GM19023 (cell line): ENCODE measurements around the gene MARCHF11.

ENCODE experiments used
- ATAC-seq: cut with Tn5 transposase; IDR thresholded peaks from one replicate; pipeline ENCODE4 v1.9.1; 2021; ENCODE audit warnings: mild to moderate bottlenecking, moderate library complexity; ENCODE audit not compliant: unreplicated experiment

Gene MARCHF11

DNA sequence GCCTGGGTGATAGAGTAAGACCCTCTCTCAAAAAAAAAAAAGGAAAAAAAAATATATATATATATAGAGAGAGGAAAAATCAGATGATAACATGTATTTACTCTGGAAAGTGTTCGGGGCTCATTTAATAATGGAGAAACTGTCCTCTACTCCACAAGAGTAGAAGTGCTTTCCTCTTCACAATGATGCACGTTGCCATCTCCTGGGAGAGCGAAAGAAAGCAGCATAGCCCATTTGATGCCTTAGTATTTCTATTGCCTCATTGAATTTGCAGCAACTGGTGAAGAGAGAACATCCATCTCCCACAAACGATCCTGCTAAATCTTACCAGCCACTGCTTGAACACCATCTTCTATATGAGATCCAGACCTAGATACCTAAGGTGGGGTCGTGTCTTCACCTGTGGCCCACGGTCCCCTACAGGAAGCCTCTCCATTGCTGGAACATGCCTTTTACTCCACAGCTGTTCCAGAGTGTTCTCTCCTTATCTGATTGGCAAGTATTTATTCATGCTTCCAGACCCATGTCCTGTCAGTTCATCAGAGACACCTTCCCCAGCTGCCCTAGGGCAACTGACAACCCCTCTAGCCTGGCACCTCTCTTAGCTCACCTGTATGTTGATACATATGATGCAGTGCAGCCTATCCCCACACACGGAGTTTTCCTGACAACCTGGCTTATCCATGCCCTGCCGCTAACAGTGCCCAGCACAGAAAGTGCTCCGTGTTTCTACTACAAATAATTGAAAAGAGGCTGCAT is 115.3 kb downstream of the MARCHF11 start:
- ATAC-seq, result no peak

DNA sequence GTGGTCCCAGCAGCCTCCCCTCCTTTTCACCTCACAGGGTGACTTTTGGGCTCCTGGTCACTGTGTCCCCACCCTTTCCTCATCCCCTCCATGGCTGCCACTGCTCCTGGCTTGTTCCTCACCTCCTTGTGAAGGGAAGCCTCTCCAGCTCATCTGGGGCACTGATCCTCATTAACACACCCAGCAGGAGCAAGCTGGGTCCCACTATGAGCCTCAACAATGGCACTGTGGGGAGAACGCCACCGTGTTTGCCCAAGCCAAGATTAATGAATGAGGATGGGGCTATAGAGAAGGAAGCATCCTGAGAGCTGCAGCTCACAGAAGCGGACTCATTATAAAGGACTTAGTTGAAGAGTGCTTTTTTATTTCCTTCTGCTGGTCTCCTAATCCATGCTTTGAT is 118.4 kb downstream of the MARCHF11 start:
- ATAC-seq, result no peak

- ATAC-seq, result no peak
Measured at GRCh38 chr5:16057277-16057676, 122.3 kb downstream of the MARCHF11 start.

GRCh38 chr5:16051246-16051755 is 128.3 kb downstream of the MARCHF11 start:
- no peak for ATAC-seq

DNA sequence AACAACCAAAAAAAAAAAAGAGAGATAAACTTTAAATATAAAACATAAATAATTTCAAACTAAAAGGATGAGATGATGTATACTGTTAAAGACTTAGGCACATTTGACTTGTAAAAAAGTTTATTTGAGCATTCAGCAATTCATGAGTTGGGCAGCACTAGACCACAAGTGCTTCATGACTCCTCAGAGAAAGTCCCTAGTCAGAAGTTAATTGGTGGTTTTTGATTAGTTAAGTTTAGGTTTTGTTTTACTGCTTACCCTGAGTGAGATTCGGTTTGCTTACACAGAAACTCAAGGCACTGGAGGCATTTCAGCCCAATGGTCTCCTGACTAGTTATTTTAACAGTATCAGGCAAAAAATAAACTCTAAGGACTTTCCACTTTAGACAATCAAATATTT is 129.2 kb downstream of the MARCHF11 start:
- ATAC-seq, result no peak

DNA sequence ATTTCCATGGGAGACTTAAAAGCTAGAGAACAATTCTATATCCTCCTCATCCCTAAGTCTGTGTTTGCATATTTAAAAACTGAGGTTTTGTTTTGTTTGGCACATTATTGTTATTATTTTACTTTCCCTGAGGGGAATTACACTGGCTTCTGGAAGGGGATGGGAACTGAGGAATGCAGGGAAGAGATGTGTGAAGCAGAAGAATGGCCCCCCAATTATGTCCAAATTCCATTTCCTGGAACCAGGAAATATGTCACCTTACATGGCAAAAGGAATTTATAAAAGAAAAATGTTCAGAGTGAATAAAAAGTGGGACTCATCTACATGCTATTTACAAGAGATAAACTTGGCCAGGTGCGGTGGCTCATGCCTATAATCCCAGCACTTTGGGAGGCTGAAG is 129.8 kb downstream of the MARCHF11 start:
- ATAC-seq, result no peak

DNA sequence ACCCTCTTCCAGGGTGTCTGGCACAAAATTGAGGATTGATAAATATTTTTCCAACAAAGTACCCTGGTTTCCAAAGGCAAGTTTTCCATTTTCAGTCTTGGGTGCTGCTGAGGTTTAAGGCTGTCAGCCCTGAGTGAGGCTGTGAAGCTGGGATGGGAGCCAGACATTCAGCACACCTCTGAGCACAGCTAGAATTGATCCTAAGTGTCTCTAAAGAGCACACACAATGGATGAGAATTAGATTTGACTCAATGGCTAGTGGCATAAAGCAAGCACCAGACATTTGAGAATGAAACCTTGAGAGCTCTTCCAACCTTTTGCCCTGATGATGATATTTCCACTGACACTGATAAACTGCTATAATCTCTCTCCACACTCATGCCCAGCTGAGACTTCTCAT is 131.5 kb downstream of the MARCHF11 start:
- ATAC-seq, result no peak

DNA sequence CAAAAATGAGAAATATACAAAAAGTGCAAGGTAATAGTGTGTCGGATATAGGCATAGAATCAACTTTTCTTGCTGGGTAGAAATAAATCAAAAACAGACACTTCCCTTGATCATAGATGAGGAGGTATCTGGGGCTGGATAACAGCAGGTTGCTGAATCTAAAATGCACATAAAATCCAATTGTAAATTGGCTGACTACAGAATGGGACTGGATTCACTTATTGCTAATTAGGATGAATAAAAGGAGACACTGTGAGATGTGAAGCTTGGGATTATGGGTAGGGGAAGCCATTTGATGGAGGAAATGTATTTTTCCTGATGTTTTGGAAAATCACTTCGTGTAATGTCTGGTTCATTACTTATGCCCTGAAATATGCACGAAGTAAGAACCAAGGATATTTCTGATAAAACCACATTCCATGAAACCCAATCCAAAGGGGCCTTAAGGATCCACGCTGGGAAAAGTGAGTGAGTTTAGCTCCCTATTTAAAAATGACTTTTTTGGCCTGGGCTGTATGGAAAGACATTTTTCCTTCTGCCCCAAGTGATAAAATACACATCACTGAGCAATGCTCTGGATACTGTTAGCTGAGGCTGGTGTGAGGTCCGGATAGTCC is 136.1 kb downstream of the MARCHF11 start:
- no peak for ATAC-seq

GRCh38 chr5:16037121-16037845 is 142.3 kb downstream of the MARCHF11 start:
- ATAC-seq, result no peak

- ATAC-seq, result no peak
Measured at GRCh38 chr5:16034319-16035001, 145.1 kb downstream of the MARCHF11 start.

- no peak for ATAC-seq
Measured at GRCh38 chr5:16033187-16033925, 146.2 kb downstream of the MARCHF11 start.

- ATAC-seq, result no peak
Measured at GRCh38 chr5:16028708-16029107, 150.9 kb downstream of the MARCHF11 start.

DNA sequence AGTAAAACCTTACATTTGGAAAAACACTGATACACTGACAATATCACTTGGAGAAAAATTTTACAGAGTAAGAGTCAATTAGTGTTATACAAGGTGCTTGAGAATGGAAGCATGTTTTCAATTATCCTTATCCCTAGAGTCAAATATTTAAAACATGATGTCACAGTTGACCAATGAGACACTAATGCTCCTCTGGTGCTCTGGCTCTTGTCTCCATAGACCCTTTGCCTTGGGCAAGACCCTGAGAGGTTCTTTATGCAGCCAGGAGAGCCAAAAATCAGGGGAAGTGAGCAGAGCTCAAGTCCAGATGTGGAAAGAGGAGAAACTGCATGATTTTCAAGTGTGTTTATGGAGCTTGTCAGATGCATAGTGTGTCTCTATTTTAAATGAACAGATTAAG is 153.9 kb downstream of the MARCHF11 start:
- no peak for ATAC-seq

DNA sequence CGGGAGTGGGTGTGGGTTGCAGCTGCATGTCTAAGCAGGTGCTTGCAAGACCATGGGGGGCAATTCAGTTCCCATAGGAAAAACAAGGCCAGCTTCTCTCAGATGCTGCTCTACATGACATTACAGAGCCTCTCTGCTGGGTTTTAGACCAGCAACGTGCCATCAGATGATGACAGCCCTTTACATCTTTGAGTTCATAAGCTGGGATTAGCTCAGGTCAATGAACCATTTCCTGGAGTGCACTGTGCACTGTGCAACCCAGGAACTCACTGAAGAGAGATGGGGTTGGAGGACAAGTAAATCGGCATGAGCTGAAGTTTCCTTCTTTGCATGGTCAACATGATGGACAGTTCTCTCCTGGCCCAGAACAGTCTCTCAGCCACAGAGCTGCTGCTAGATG is 160.6 kb downstream of the MARCHF11 start:
- no peak for ATAC-seq

DNA sequence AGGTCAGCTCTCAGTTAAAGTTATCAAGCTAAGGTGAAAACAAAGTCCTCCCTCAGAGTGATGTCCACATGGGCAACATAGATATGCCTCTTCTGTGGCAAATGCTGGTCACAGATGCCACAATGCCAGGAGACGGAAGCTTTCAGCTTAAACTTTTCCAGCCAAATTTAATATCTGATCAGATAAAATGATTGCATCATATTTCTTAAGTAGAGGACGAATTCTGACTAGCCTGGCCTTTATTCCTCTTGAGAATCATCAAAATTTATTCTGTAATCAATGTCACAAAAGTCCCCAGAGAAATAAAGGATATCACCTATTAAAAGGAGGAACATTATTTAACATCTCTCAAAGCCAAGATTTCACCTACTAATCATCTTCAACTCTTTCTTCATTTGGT is 161.9 kb downstream of the MARCHF11 start:
- ATAC-seq, result no peak
